ENCODE measurements around the gene UBE2O. TPM values are rescaled to one million over a fixed set of nuclear protein-coding genes. Genes with fewer than 3 reads are reported as not detected.

Gene UBE2O
- total RNA-seq, 2 experiments from 2014 or later = 24.5 to 25.2 TPM

DNA sequence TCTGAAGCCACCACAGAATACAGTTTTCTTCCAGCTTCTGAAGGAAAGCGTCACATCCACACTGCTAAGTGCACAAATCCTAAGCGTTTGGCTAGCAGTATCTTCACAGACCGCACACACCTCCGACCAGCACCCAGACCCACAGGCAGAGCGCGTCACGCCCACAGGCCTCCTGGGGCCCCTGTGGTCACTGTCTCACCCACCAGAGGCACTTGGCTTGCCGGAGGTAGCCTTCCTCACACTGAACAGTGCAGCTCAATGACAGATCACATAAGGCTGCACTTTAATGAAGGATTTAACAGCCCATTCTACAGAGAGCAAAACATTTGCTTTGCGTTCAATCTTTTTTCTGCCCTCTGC lies 47.4 kb downstream of the UBE2O start:
- Mint-ChIP-seq H3K9me3 (no peaks in the 10 kb centered on the region), H3K27ac (no peak overlapping the region), H3K36me3 (peaks cover 23% of the 10 kb centered on the region), H3K27me3 (no peaks in the 10 kb centered on the region), H3K4me3 (no peak overlapping the region), H3K4me1 (ENCODE audit: low read depth) (peaks cover 4% of the 10 kb centered on the region)
- intact Hi-C loops (cut with micrococcal nuclease) = loop anchor here (5.0 kb wide), 1 partner anchor 42 kb away; no protein-coding TSS in a partner anchor
- CTCF ChIA-PET = interaction anchor here (0.9 to 1.5 kb wide), 4 partner anchors 21 to 104 kb away, joined by 3 to 4 read pairs (median 3); no protein-coding TSS in a partner anchor
- DNase-seq = no peak
- POLR2A ChIA-PET = no interaction called here

- intact Hi-C loops (cut with micrococcal nuclease) = loop anchor here (5.0 kb wide), 1 partner anchor 42 kb away; no protein-coding TSS in a partner anchor
- peaks cover 4% of the 10 kb centered on the region for H3K4me1 Mint-ChIP-seq (ENCODE audit: low read depth)
- POLR2A ChIA-PET = interaction anchor here (0.5 kb wide), 1 partner anchor 40 kb away, joined by 3 read pairs; no protein-coding TSS in a partner anchor
- H3K27ac Mint-ChIP-seq = no peak overlapping the region
- H3K27me3 Mint-ChIP-seq = no peaks in the 10 kb centered on the region
- no peak overlapping the region for H3K4me3 Mint-ChIP-seq
- CTCF ChIA-PET = interaction anchor here (0.6 to 1.5 kb wide), 4 partner anchors 20 to 118 kb away, joined by 3 to 4 read pairs (median 4); no protein-coding TSS in a partner anchor
- DNase-seq = no peak
- H3K9me3 Mint-ChIP-seq = no peaks in the 10 kb centered on the region
- peaks cover 26% of the 10 kb centered on the region for H3K36me3 Mint-ChIP-seq
Observed at GRCh38 chr17:76404976-76405563, 47.9 kb downstream of the UBE2O start.

DNA sequence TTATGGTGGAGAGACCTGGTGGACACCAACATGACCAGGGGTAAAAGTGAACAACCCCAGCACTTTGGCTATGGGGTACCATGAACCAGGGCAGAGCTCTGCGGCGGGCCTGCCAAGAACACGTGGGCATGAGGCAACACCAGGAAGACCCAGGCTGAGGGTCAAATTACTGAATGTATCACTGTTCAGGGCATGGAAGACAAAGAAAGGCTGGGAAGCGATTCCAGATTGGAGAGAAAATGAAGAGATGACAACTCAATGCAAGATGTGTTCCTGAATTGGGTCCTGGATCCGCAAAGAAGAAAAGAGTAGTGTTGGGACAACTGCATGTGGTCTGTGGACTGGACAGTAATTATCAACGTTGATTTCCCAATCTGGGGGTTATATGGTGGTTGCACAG lies 48.7 kb downstream of the UBE2O start:
- DNase-seq = no peak
- intact Hi-C loops (cut with micrococcal nuclease) = no loop called here
- H3K27ac Mint-ChIP-seq = no peak overlapping the region

GRCh38 chr17:76402711-76403110 lies 50.2 kb downstream of the UBE2O start:
- Mint-ChIP-seq H3K27me3 (no peaks in the 10 kb centered on the region), H3K27ac (no peak overlapping the region), H3K4me1 (ENCODE audit: low read depth) (no peaks in the 10 kb centered on the region), H3K36me3 (peaks cover 41% of the 10 kb centered on the region), H3K9me3 (no peaks in the 10 kb centered on the region), H3K4me3 (no peak overlapping the region)
- intact Hi-C loops (cut with micrococcal nuclease) = no loop called here
- DNase-seq = no peak
- POLR2A ChIA-PET = no interaction called here
- CTCF ChIA-PET = interaction anchor here (1.5 kb wide), 1 partner anchor 17 kb away, joined by 4 read pairs; no protein-coding TSS in a partner anchor

More for the DNA sequence above, 48.7 kb downstream of the UBE2O start:
- Mint-ChIP-seq H3K9me3 (no peaks in the 10 kb centered on the region), H3K4me1 (ENCODE audit: low read depth) (peaks cover 4% of the 10 kb centered on the region), H3K4me3 (no peak overlapping the region), H3K27me3 (no peaks in the 10 kb centered on the region), H3K36me3 (peaks cover 31% of the 10 kb centered on the region)
- ChIA-PET POLR2A (no interaction called here), CTCF (interaction anchor here (1.5 kb wide), 1 partner anchor 19 kb away, joined by 3 read pairs; no protein-coding TSS in a partner anchor)

DNA sequence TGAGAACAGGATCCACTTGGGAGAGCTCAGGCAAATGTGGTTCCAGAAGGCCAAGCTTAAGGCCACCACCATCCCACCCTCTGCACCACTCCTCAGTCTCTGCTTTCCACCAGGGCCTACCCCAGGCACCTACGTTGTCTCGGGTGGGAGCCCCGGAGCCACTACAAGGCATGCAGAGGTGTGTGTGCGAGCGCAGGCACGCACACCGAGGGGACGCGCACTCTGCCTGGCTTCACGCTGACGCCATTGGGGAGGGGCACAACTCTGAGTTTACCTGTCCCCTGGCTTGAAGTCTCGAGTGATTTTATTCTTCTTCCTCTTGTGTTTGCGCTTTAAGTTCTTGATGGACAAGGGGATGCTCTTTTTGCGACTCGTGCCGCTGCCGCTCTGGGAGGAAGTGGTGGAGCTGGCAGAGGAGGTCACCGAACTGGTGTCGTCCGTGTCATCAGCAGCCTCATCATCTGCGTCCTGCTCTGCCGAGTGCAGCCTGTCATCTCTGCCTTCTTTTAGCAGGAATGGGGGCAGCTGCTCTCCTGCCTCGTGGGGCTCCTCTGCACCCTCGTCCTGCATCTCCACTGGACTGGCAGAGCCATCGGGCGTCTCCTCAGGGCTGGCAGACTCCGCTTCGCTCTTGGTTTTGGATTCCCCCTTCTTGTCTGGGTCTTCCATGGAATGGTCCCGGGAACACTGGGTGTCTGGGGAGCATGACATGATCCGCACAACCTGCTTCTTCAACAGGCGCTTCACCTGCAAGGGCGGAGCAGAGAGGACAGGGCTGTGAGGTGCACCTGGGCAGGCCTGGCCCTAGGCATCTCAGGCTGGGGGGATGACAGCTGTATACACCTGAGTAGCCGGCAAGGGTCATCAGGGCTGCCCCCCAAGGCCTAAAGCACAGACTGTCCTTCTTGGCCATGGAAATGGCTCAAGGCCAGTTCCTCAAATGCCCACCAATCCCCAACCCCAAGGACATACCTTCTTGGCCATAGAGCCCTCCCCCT lies 53.5 kb downstream of the UBE2O start:
- Mint-ChIP-seq H3K36me3 (peaks cover 43% of the 10 kb centered on the region), H3K27ac (no peak overlapping the region), H3K9me3 (no peaks in the 10 kb centered on the region), H3K4me3 (no peak overlapping the region), H3K4me1 (ENCODE audit: low read depth) (no peaks in the 10 kb centered on the region), H3K27me3 (no peaks in the 10 kb centered on the region)
- CTCF ChIA-PET = interaction anchor here (1.1 to 6.8 kb wide), 15 partner anchors 9 to 435 kb away, joined by 3 to 152 read pairs (median 20); partner anchors contain the start of genes PRPSAP1, QRICH2, RHBDF2 and SPHK1
- POLR2A ChIA-PET = no interaction called here
- intact Hi-C loops (cut with micrococcal nuclease) = no loop called here
- no peak for DNase-seq

DNA sequence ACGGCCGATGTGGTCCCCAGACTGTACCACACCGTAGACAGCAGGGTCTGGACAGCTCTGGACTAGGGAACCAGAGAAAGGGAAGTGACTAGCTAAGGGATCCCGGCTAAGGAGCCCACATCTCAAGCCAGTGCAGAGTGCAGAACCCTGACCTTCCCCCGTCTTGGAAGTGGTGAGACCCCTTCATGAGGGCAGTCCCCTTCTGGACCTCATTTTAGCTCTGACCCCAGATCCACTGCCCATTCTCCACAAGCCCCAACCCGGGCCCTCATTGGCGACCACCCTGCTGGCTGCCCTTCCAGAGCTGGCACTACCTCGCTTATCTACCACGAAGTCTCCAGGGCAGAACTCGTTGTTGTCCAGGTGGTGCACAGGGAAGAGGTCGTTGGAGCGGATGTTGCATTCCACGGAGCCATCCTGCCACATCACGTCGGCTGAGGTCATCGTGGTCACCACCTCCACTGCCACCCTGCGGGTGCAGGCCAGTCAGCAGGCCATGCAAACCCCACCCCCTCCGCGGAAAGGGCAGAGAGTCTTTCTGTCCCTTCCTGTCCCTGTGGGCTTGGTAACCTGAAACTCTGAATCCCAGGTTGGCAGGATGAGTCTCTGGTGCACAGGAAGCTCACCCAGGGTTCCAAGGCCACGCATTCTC lies 54.3 kb downstream of the UBE2O start:
- no peak for DNase-seq
- Mint-ChIP-seq H3K4me1 (ENCODE audit: low read depth) (no peaks in the 10 kb centered on the region), H3K9me3 (no peaks in the 10 kb centered on the region), H3K36me3 (peaks cover 46% of the 10 kb centered on the region), H3K27ac (no peak overlapping the region), H3K27me3 (no peaks in the 10 kb centered on the region), H3K4me3 (no peak overlapping the region)
- ChIA-PET POLR2A (no interaction called here), CTCF (interaction anchor here (0.6 to 6.8 kb wide), 53 partner anchors 10 to 434 kb away, joined by 3 to 152 read pairs (median 5); partner anchors contain the start of genes PRPSAP1, QRICH2, RHBDF2 and SPHK1)
- intact Hi-C loops (cut with micrococcal nuclease) = loop anchor here (1.0 kb wide), 1 partner anchor 95 kb away; no protein-coding TSS in a partner anchor

DNA sequence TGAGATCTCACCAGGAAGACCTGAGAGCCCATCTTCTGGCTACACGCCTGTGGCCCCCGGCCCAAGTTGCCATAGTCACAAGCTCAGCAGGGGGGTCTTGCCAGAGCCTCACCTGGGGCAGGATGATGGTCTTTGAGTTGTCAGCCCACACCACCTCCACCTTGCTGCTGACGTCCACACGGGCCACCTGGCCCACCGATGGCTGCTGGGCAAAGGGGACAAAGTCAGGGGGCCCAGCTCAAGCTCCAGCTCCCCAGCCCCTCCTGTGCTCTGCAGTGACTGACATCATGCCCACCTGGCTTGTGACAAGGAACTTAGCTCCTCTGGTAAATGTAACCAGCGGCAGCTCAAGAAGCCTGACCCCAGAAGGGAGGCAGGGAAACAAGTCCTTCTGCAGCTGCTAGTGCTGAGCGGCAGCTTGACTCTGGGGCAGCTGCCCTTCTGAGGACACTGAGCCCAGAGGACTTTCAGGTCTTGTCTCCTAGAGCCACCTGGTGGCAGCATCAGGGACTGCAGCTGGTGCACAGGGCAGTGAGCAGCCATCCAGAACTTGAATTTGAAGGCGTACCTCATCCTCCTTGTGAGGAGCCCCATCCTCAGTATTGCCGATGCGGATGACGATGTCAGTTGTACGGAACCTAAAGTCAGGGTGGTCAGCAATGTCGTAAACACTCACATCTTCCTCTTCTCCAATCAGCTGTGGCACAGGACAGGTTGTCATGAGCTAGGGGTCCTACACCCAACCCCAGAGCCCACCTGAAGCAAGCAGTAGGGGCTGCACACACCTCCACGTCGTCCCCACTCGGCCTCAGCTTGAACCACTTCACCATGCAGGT lies 55.0 kb downstream of the UBE2O start:
- peak; percentile 90 for DNase-seq
- ChIA-PET POLR2A (interaction anchor here (1.1 to 1.4 kb wide), 2 partner anchors 11 to 44 kb away, joined by 3 read pairs; partner anchors contain the start of gene PRPSAP1), CTCF (interaction anchor here (0.6 to 6.8 kb wide), 70 partner anchors 10 to 433 kb away, joined by 3 to 152 read pairs (median 4); partner anchors contain the start of genes PRPSAP1, QRICH2, RHBDF2 and SPHK1)
- H3K27ac Mint-ChIP-seq = no peak overlapping the region
- intact Hi-C loops (cut with micrococcal nuclease) = loop anchor here (1.0 kb wide), 1 partner anchor 95 kb away; no protein-coding TSS in a partner anchor
- H3K27me3 Mint-ChIP-seq = no peaks in the 10 kb centered on the region
- H3K9me3 Mint-ChIP-seq = no peaks in the 10 kb centered on the region
- no peak overlapping the region for H3K4me3 Mint-ChIP-seq
- H3K36me3 Mint-ChIP-seq = peaks cover 48% of the 10 kb centered on the region
- no peaks in the 10 kb centered on the region for H3K4me1 Mint-ChIP-seq (ENCODE audit: low read depth)

GRCh38 chr17:76397184-76397583 lies 55.8 kb downstream of the UBE2O start:
- H3K9me3 Mint-ChIP-seq = no peaks in the 10 kb centered on the region
- intact Hi-C loops (cut with micrococcal nuclease) = no loop called here
- DNase-seq = no peak
- H3K36me3 Mint-ChIP-seq = peaks cover 44% of the 10 kb centered on the region
- H3K27me3 Mint-ChIP-seq = no peaks in the 10 kb centered on the region
- H3K4me3 Mint-ChIP-seq = no peak overlapping the region
- H3K4me1 Mint-ChIP-seq (ENCODE audit: low read depth) = no peaks in the 10 kb centered on the region
- H3K27ac Mint-ChIP-seq = no peak overlapping the region
- ChIA-PET POLR2A (interaction anchor here (0.5 to 1.4 kb wide), 3 partner anchors 11 to 518 kb away, joined by 3 read pairs; partner anchors contain the start of gene PRPSAP1), CTCF (interaction anchor here (0.6 to 6.8 kb wide), 44 partner anchors 11 to 1264 kb away, joined by 3 to 152 read pairs (median 6); partner anchors contain the start of genes PRPSAP1, QRICH2, SPHK1 and UBE2O)

- POLR2A ChIA-PET = no interaction called here
Observed at GRCh38 chr17:76395980-76396379, 57.0 kb downstream of the UBE2O start.

DNA sequence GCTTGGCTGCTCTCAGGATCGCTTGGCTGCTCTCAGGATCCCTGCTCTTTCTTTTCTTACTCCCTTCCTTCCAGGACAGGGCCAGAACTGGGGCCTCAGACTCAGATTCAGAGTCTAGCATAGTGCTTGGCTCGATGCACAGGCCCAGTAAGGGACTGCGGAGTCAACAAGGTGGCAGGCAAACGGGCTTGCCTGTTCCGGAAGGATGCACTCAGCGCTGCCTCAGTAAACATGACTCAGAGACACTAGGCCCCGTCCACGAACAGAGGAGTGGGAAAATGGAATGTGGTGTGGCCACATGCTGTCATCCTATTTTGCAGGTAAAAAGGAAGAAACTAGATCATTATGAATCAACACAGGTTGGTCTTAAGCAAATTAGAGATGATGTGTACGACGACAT lies 58.8 kb downstream of the UBE2O start:
- CTCF ChIA-PET = interaction anchor here (0.6 to 0.8 kb wide), 2 partner anchors 14 to 96 kb away, joined by 3 to 5 read pairs; no protein-coding TSS in a partner anchor
- no peaks in the 10 kb centered on the region for H3K9me3 Mint-ChIP-seq
- peaks cover 27% of the 10 kb centered on the region for H3K36me3 Mint-ChIP-seq
- no peak for DNase-seq
- H3K27me3 Mint-ChIP-seq = no peaks in the 10 kb centered on the region
- POLR2A ChIA-PET = no interaction called here
- H3K4me1 Mint-ChIP-seq (ENCODE audit: low read depth) = no peaks in the 10 kb centered on the region
- intact Hi-C loops (cut with micrococcal nuclease) = no loop called here
- no peak overlapping the region for H3K4me3 Mint-ChIP-seq
- no peak overlapping the region for H3K27ac Mint-ChIP-seq

More at GRCh38 chr17:76395980-76396379, 57.0 kb downstream of the UBE2O start:
- Mint-ChIP-seq H3K9me3 (no peaks in the 10 kb centered on the region), H3K27me3 (no peaks in the 10 kb centered on the region), H3K4me1 (ENCODE audit: low read depth) (no peaks in the 10 kb centered on the region), H3K4me3 (no peak overlapping the region), H3K36me3 (peaks cover 39% of the 10 kb centered on the region), H3K27ac (no peak overlapping the region)
- intact Hi-C loops (cut with micrococcal nuclease) = no loop called here
- CTCF ChIA-PET = interaction anchor here (2.4 to 6.8 kb wide), 6 partner anchors 10 to 112 kb away, joined by 12 to 152 read pairs (median 34); partner anchors contain the start of genes PRPSAP1 and SPHK1
- DNase-seq = no peak

All from activated CD4-positive, alpha-beta memory T cell treated with anti-CD3 and anti-CD28 coated beads for 36 hours (primary cell).